HG02981 (cell line): Measurements from ENCODE around the gene INPP5J.
"Not testable (repeated sequence)": the region's sequence is repeated elsewhere in the genome, so short reads cannot be mapped to it uniquely, and the experiment has no call there.

Experiments used
- ATAC-seq: cut with Tn5 transposase; IDR thresholded peaks from one replicate; pipeline ENCODE4 v1.9.1; 2021; ENCODE audit warnings: mild to moderate bottlenecking, moderate library complexity; ENCODE audit not compliant: unreplicated experiment

The INPP5J gene

DNA sequence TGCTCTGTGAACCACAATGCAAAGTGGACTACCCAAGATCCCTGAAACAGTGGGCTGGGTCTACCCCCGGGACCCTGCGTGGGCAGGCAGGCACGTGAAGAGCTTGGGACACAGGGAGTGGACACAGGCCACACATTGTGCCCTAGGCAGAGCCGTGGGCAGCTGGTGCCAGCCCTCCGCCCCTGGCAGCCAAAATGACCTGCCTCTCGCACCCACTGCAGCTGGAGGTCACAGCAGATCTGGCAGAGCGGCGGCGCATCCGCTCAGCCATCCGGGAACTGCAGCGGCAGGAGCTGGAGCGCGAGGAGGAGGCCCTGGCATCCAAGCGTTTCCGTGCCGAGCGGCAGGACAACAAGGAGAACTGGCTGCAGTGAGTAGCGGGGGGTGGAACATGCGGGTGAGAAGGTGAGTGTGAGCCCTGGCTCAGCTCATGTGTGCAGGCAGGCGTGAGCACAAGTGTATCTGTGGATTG lies 35.0 kb upstream of the INPP5J start:
- ATAC-seq, result no peak

DNA sequence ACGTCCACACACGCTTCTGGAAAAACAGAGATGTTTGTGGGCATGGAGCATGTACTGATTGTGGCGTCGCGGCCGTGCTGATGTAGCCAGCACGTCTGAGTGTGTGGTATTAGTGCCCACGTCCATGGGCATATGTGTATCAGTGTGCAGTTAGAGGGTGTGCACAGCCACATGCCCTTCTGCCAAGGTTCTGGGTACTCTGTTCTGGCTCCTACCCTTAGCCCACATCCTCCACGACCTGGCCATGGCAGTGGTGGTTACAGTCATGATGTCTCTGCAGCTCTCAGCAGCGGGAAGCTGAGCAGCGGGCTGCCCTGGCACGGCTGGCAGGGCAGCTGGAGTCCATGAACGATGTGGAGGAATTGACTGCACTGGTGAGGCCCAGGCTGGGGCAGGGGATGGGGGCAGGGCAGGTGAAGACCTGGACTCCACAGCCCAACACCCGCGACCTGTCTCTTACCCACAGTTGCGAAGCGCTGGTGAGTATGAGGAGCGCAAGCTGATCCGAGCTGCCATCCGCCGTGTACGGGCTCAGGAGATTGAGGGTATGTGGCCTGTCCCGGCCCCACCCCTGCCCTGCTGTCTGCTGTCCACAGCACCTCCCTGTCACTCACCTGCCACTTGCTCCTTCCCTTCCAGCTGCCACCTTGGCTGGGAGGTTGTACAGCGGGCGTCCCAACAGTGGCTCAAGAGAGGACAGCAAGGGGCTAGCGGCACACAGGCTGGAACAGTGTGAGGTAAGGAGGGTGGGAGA lies 34.4 kb upstream of the INPP5J start:
- ATAC-seq, result no peak

DNA sequence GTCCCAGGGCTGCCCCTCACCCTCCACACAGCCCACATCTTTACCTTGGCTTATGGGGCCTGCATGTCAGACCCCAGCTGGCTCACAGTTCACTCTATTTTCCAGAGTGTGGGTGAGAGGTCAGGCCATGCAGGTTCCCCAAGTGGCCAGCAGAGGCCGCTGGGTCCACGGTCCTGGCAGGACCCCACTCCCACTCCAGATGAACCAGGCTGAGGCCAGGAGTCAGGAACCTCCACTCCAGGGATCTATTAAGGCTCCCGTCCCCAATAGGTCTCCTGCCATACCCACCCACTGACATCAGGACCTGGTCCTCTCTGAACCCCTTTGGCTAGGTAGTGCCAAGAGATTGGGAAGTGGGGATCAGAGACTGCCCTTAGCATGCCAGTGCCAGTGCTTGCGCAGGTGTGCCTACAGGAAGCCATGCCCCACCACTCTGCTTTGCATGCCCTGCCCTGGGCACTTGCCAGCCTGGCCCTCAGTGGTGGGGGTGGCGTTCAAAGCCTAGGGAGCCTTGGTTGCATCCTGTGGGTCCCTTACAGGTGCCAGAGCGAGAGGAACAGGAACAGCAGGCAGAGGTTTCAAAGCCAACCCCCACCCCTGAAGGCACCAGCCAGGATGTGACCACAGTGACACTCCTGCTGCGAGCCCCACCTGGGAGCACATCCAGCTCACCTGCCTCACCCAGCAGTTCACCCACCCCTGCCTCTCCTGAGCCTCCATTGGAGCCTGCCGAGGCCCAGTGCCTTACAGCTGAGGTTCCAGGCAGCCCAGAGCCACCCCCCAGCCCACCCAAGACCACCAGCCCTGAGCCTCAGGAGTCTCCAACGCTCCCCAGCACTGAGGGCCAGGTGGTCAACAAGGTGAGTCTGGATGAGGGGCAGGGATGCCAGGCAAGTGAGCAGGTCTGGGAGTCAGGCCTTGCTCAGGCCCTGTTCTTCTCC lies 33.3 kb upstream of the INPP5J start:
- no peak for ATAC-seq

DNA sequence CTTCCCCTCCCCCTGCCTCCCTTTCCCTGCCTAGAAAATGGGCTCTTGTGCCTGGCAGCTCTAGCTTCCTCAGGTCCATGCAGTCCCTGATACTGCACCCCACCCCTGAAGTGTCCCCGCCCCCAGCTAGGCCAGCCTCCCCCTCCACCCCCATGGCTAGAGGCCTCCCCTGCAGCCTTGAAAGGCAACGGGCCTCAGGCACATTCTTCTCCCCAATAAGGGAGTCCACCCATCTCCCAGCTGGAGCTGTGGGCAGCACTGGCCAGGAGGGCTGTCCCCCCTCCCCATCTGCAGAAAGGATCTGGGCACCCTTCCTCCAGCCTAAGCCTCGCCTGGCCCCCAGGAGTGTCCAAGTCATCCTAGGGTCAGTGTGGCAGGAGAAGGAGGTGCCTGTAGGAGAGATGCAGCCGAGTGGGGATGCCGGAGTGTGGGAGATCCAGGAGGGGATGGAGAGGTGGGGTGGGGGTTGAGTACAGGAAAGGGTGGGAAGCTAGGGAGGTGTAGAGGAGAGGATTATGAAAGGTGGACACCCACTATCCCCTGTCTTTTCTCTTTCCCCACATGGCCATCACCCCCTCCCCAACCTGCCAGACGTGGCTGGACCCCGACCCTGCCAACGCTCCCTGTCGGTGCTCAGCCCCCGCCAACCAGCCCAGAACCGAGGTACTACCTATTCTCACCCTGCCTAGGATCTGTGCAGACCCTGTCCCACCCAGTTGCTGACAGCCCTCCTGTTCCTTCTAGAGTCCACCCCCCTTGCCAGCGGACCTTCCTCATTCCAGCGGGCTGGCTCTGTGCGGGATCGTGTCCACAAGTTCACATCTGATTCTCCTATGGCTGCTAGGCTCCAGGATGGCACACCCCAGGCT lies 32.3 kb upstream of the INPP5J start:
- ATAC-seq, result no peak

DNA sequence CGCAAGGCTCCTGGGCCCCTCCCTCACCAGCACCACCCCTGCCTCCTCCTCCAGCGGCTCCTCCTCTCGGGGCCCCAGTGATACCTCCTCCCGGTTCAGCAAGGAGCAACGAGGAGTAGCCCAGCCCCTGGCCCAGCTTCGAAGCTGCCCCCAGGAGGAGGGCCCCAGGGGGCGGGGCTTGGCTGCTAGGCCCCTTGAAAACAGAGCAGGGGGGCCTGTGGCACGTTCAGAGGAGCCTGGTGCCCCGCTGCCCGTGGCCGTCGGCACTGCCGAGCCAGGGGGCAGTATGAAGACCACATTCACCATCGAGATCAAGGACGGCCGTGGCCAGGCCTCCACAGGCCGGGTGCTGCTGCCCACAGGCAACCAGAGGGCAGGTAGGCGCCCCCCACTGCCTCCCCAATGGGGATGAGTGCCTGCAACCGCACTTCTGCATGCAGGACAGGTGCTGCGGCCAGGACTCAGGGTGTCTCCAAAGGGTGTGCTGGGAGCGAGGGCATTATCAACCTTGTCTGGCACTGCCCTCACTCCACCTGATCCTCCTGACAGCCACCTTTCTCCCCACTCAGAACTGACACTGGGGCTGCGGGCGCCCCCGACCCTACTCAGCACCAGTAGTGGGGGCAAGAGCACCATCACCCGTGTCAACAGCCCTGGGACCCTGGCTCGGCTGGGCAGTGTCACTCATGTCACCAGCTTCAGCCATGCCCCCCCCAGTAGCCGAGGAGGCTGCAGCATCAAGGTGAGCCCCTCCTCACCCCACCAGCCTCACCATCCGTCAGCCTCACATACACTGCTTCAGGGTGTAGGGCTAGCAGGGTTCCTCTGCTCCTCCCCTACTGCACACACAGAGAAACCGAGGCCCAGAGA lies 31.4 kb upstream of the INPP5J start:
- ATAC-seq, result no peak

DNA sequence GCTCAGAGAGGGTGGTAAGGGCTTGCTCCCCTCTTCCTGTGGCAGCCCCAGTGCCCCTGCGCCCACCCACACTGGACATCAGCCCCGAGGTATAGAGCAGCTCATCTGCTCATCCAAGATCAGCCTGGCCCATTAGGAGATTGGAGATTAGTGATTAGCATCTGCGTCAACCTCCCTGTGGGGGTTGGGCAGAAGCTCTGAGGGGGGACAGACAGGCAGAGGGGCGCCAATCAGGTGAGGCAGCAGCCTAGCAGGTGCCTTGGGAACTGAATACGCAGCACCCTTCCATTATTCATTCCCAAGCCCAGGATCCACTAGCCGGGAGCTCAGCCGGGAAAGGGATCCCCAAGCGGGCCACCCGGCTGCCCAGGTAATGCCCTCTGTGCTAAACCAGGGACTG lies 30.6 kb upstream of the INPP5J start:
- no peak for ATAC-seq

DNA sequence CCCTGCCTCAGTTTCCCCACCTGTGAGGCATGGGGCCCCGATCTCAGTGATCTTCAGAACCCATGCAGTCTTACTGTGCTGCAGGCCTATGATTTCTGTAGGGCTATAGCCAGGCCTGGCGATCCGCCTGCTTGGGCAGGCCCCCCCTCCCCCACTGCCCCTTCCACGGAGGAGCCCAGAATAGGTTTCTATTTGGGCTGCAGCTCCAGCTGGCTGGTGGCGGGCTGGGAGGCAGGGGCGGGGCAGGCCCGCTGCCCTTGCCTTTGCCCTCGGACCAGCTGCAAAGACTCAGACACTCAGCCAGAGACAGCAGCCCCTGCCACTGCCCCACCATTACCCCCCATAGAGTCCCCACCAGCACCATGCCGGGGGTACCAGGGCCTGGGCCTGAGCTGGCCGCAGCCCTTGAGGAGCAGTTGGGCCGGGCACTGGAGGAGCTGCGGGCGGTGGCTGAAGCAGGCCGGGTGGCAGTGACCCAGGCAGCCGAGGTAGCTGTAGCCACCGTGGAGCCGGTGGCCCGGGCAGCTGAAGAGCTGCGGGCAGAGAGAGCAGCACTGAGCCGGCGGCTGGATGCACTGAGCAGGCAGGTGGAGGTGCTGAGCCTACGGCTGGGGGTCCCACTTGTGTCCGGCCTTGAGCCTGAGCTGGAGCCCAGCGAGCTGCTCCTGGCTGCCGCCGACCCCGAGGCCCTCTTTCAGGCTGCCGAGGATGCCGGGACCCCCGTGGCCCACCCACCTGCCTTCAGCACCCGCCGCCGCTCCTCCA lies 29.5 kb upstream of the INPP5J start:
- no peak for ATAC-seq

GRCh38 chr22:31094021-31094551 lies 28.7 kb upstream of the INPP5J start:
- ATAC-seq, result no peak

GRCh38 chr22:31094741-31095140 lies 28.0 kb upstream of the INPP5J start:
- no peak for ATAC-seq

DNA sequence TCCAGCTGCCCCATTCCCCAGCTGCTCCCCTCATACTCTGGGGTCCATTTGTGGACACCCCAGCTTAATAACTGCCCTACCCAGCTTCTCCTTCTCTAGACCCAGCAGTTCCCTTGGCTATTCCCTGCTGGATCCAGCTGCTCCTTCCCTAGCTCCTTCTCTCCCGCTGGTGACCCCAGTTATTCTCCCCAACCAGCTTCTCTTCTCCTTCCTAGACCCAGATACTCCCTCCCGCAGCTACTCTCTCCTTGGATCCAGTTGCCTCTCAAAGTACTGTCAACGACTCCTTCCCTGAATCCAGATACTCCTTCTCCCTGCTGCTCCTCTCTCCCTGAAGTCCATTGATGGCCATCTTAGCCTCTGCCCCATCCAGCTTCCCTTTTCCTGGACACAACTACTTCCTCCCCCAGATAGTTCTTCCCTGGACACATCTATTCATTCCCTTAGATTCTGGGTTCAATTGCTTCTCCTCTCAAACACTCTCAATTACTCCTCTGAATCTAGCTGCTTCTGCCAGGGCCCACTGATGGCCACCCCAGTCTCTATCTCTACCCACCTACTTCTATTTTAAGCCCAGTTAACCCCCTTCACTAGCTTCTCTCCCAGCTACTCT lies 27.0 kb upstream of the INPP5J start:
- ATAC-seq, result no peak

DNA sequence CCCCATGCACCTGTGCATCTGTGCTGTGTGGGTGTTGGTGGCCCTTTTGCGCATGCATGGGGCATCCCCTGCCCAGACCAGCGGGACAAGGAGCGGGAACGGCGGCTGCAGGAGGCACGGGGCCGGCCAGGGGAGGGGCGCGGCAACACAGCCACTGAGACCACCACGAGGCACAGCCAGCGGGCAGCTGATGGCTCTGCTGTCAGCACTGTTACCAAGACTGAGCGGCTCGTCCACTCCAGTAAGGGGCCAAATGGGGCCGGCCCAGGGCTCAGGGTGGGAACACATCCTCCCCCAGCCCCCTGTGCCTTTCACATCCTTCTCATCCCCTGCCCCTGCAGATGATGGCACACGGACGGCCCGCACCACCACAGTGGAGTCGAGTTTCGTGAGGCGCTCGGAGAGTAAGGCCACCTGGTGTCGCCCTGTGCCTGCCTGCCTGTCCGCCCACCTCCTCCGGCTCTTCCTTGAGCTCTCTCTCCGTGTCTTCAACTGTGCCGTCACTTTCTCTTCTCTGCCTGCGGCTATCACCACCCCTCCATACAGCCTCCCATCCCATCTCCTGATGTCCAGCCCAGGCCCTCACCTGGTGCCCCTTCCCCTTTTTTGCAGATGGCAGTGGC lies 26.0 kb upstream of the INPP5J start:
- ATAC-seq, result no peak

GRCh38 chr22:31097539-31097938 lies 25.2 kb upstream of the INPP5J start:
- not testable (repeated sequence) for ATAC-seq

DNA sequence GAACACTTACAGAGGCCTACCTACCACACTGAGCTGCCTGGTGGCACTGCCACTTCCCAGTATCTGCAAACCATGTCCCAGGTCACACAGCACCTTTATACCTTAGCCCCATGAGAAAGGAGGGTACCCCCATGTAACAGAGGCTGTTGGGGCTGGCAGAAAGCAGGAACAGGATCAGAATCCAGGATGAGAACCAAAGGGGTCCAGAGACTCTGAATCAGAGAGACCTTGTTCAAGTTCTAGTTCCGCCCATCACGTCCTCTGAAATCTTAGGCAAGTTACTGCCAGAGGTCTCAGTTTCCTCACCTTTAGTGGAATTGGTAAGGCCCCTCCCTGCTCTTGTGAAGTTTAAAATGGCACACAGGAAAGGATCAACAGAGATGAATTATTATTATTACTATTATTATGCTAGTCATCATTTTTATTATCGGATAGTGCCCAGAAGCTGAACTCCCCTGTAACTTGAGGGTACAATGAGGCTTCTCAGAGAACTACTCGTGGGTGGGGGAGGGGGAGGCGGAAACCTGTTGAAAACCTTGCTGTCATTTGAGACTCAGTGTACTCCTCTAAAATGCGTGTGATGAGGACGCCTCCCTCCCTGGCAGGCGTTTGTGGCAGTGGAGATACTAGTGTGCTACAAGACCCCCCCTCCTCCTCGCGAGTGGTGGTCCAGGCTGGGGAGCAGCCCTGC lies 24.7 kb upstream of the INPP5J start:
- no peak for ATAC-seq

- no peak for ATAC-seq
These were observed 24.1 kb upstream of the INPP5J start for GRCh38 chr22:31098632-31099110.

- no peak for ATAC-seq
These were observed 23.4 kb upstream of the INPP5J start for GRCh38 chr22:31099386-31099785.

DNA sequence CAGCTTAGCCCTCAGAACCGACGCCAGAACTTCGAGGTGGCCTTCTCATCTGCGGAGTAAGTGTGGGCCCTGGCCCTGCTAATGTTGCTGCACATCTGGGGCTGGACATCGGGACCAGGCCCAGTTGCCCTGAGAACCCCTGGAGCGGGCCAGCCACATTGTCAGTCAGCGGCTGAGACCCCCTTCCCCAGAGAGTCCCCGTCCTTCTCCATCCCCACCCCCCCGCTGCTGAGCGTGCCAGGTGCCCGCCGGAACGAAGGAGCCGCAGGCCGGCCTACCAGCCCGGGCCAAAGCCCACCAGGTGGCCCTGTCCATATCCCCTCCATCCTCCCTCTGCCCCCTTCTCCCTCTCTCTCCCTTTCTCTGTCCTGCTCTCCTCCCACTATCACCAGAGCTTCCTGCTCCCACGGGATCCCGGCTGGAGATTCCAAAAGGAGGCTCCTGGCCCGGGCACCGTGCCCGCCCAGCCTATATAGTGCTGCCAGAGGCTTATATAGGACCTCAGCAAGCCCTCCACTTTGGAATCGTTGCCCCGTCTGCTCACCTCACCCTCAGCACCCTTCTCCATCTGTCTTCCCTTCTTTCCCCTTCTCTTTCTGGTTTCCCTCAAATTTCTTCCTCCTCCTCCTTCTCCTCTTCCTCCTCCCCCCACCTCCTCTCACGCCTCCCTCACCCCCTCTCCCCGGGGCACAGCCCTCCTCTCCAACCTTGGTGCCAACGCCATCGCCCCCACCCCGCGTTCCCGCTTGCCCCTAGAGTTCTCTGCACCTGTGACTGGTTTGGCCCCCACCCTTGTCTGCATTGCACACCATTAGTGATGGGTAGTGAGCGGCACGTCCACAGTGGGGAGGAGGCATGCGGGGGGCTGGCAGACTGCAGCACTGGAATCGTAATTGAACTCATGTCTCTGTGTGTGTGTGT lies 22.7 kb upstream of the INPP5J start:
- ATAC-seq, result no peak
